H1 (cell line): ENCODE results near the gene FHIT. TPM values are rescaled to one million over a fixed set of nuclear protein-coding genes. Genes with fewer than 3 reads are reported as not detected.

Experiments used
- CTCF ChIA-PET: fragments of 300-600 bp; sonication (Branson Sonifier 250); formaldehyde crosslinking; loops from one replicate; lab custom pipeline; 2021; ENCODE audit not compliant: partially characterized antibody; lab: Charles Lee
- POLR2A ChIA-PET: fragments of 300-600 bp; sonication (Branson Sonifier 250); formaldehyde crosslinking; loops from one replicate; lab custom pipeline; 2021; ENCODE audit warnings: inconsistent platforms; ENCODE audit not compliant: partially characterized antibody; lab: Charles Lee
- DNase-seq, 2 experiments: peaks; one replicate each; pipeline versions ENCODE4 v3.0.0 to v3.0.0-alpha.2; 2010 to 2022; ENCODE audit warnings: low spot score in 2 of 2, low read depth in 1 of 2, mixed read lengths in 1 of 2
- FAIRE-seq: peaks from 2 replicates; lab custom pipeline; 2011; peaks lifted over from hg19 to GRCh38; lab: Jason Lieb, UNC
- H2AFZ ChIP-seq: 2 replicates; pipeline ENCODE4 v1.8.1; 2012; ENCODE audit warnings: low read length, inconsistent platforms
- H2AK5ac ChIP-seq: 2 replicates; pipeline ENCODE4 v1.6.1; 2013; ENCODE audit warnings: low read depth, low read length
- H2BK120ac ChIP-seq: replicated peaks from 2 replicates; pipeline ENCODE3; 2013; ENCODE audit warnings: low read depth, low read length, inconsistent platforms
- H2BK12ac ChIP-seq: 2 replicates; pipeline ENCODE4 v1.6.1; 2013; ENCODE audit warnings: low read depth, low read length
- H2BK15ac ChIP-seq: 2 replicates; pipeline ENCODE4 v1.6.1; 2013; ENCODE audit warnings: low read length
- H2BK20ac ChIP-seq: 2 replicates; pipeline ENCODE4 v1.6.1; 2013; ENCODE audit warnings: low read length
- H2BK5ac ChIP-seq: 2 replicates; pipeline ENCODE4 v1.6.1; 2013; ENCODE audit warnings: low read depth, low read length
- H3K14ac ChIP-seq: 2 replicates; pipeline ENCODE4 v1.6.1; 2013; ENCODE audit warnings: inconsistent platforms; ENCODE audit not compliant: insufficient read length
- H3K18ac ChIP-seq: 2 replicates; pipeline ENCODE4 v1.6.1; 2013; ENCODE audit warnings: low read length; ENCODE audit errors: extremely low read depth
- H3K23ac ChIP-seq: 2 replicates; pipeline ENCODE4 v1.6.1; 2013; ENCODE audit warnings: inconsistent platforms; ENCODE audit not compliant: insufficient read length
- H3K23me2 ChIP-seq: 2 replicates; pipeline ENCODE4 v1.6.1; 2013; ENCODE audit warnings: low read depth, low read length
- H3K27ac ChIP-seq: 2 replicates; pipeline ENCODE4 v1.6.1; 2011; ENCODE audit warnings: low read depth, low read length, inconsistent platforms
- H3K27me3 ChIP-seq, 4 experiments: replicated peaks in 1 of 4; 1 replicate in 1 of 4; 2 replicates in 3 of 4; pipeline versions ENCODE4 v1.6.1 to v1.8.1; 2011 to 2013; ENCODE audit warnings: low read length in 3 of 4, mild to moderate bottlenecking in 3 of 4, inconsistent platforms in 2 of 4, mixed read lengths in 2 of 4, moderate library complexity in 1 of 4; ENCODE audit not compliant: control insufficient read depth in 3 of 4, insufficient read depth in 3 of 4; ENCODE audit errors: extremely low read depth in 1 of 4
- H3K36me3 ChIP-seq, 4 experiments: 2 replicates each; pipeline versions ENCODE4 v1.6.1 to v1.8.1; 2011 to 2013; ENCODE audit warnings: mild to moderate bottlenecking in 4 of 4, low read length in 3 of 4, moderate library complexity in 2 of 4, control low read depth in 1 of 4, inconsistent platforms in 1 of 4; ENCODE audit not compliant: insufficient read depth in 4 of 4, control insufficient read depth in 2 of 4
- H3K4ac ChIP-seq: replicated peaks from 2 replicates; pipeline ENCODE3; 2013; ENCODE audit warnings: low read length, low read depth, mixed read lengths, inconsistent platforms; ENCODE audit not compliant: insufficient read length
- H3K4me1 ChIP-seq, 4 experiments: replicated peaks in 1 of 4; 1 replicate in 1 of 4; 2 replicates in 3 of 4; pipeline versions ENCODE4 v1.6.1 to v1.8.1; 2011 to 2013; ENCODE audit warnings: low read length in 3 of 4, inconsistent platforms in 2 of 4, mixed read lengths in 1 of 4; ENCODE audit not compliant: insufficient read depth in 4 of 4, control insufficient read depth in 3 of 4
- H3K4me2 ChIP-seq, 2 experiments: 2 replicates each; pipeline versions ENCODE4 v1.6.1 to v1.8.1; 2011 to 2013; ENCODE audit warnings: low read depth in 2 of 2, low read length in 2 of 2, control low read depth in 1 of 2, inconsistent platforms in 1 of 2, mild to moderate bottlenecking in 1 of 2; ENCODE audit not compliant: insufficient read depth in 1 of 2
- H3K4me3 ChIP-seq, 4 experiments: fragments of 200-600, 300-600 bp in 1 of 4; sonication (generic), shearing (Covaris generic), sonication (Bioruptor Twin) in 1 of 4; 2 replicates each; pipeline versions ENCODE4 v1.5.1 to v1.8.1; 2011 to 2016; ENCODE audit warnings: low read length in 4 of 4, low read depth in 3 of 4, control low read depth in 2 of 4, inconsistent platforms in 2 of 4, mild to moderate bottlenecking in 2 of 4, mixed read lengths in 1 of 4, moderate library complexity in 1 of 4; ENCODE audit not compliant: insufficient read depth in 2 of 4; ENCODE audit errors: extremely low read depth in 1 of 4
- H3K56ac ChIP-seq: replicated peaks from 2 replicates; pipeline ENCODE3; 2013; ENCODE audit warnings: low read depth, mild to moderate bottlenecking, mixed read lengths, low read length, inconsistent platforms; ENCODE audit not compliant: insufficient read length
- H3K79me1 ChIP-seq: 2 replicates; pipeline ENCODE4 v1.6.1; 2013; ENCODE audit warnings: low read depth, low read length, control low read depth
- H3K79me2 ChIP-seq, 2 experiments: 2 replicates each; pipeline versions ENCODE4 v1.6.1 to v1.8.1; 2012 to 2013; ENCODE audit warnings: low read length in 2 of 2, mild to moderate bottlenecking in 2 of 2, inconsistent platforms in 1 of 2; ENCODE audit not compliant: insufficient read depth in 2 of 2, control insufficient read depth in 1 of 2
- H3K9ac ChIP-seq, 4 experiments: replicated peaks in 1 of 4; 1 replicate in 1 of 4; 2 replicates in 3 of 4; pipeline versions ENCODE4 v1.6.1 to v1.8.1; 2011 to 2013; ENCODE audit warnings: low read depth in 3 of 4, low read length in 3 of 4, control low read depth in 2 of 4, mild to moderate bottlenecking in 2 of 4, moderate library complexity in 2 of 4, inconsistent platforms in 1 of 4; ENCODE audit errors: extremely low read depth in 1 of 4
- H3K9me3 ChIP-seq, 2 experiments: 2 replicates each; pipeline versions ENCODE4 v1.6.1 to v1.8.1; 2012 to 2013; ENCODE audit warnings: mild to moderate bottlenecking in 2 of 2, moderate library complexity in 2 of 2, control low read depth in 1 of 2, inconsistent platforms in 1 of 2, low read depth in 1 of 2, low read length in 1 of 2, mixed read lengths in 1 of 2; ENCODE audit not compliant: insufficient read depth in 2 of 2
- H4K20me1 ChIP-seq, 2 experiments: replicated peaks in 1 of 2; 2 replicates each; pipeline versions ENCODE3 to v1.8.1; 2011 to 2013; ENCODE audit warnings: inconsistent platforms in 2 of 2, low read length in 2 of 2, mild to moderate bottlenecking in 1 of 2; ENCODE audit not compliant: insufficient read depth in 2 of 2, control insufficient read depth in 1 of 2
- H4K5ac ChIP-seq: 2 replicates; pipeline ENCODE4 v1.6.1; 2013; ENCODE audit warnings: low read length, low read depth, mixed read lengths, inconsistent platforms; ENCODE audit not compliant: insufficient read length
- H4K8ac ChIP-seq: 2 replicates; pipeline ENCODE4 v1.8.0; 2013; ENCODE audit warnings: mild to moderate bottlenecking, moderate library complexity, low read length, inconsistent platforms; ENCODE audit not compliant: insufficient read depth; ENCODE audit errors: extremely low read depth
- H4K91ac ChIP-seq: replicated peaks from 2 replicates; pipeline ENCODE3; 2013; ENCODE audit warnings: low read length, mixed read lengths, inconsistent platforms; ENCODE audit not compliant: insufficient read length
- CBX8 ChIP-seq: fragments of 300-800, 300-1000 bp; sonication (generic); IDR thresholded peaks from 2 replicates; pipeline ENCODE4 v1.7.1; 2016; ENCODE audit warnings: low read depth, low read length, borderline replicate concordance
- HDAC2 ChIP-seq, 2 experiments: fragments of 300-600 bp in 1 of 2; sonication (generic) in 1 of 2; IDR thresholded peaks; 2 replicates each; pipeline ENCODE4 v1.6.1; 2011 to 2012; ENCODE audit warnings: low read depth in 2 of 2, low read length in 2 of 2, mild to moderate bottlenecking in 2 of 2, moderate library complexity in 2 of 2, borderline replicate concordance in 1 of 2, inconsistent platforms in 1 of 2
- RNF2 ChIP-seq: fragments of 200-900, 300-1000 bp; sonication (generic); IDR thresholded peaks from 2 replicates; pipeline ENCODE4 v1.7.1; 2016; ENCODE audit warnings: borderline replicate concordance, low read depth, mild to moderate bottlenecking, antibody characterized with exemption, low read length; ENCODE audit not compliant: poor library complexity, severe bottlenecking; ENCODE audit errors: missing control alignments
- SP2 ChIP-seq: IDR thresholded peaks from 2 replicates; pipeline ENCODE4 v1.6.1; 2012; ENCODE audit warnings: mild to moderate bottlenecking, low read length, inconsistent platforms
- SP4 ChIP-seq: IDR thresholded peaks from 2 replicates; pipeline ENCODE4 v1.6.1; 2012; ENCODE audit warnings: low read length, inconsistent platforms
- WGBS, 2 experiments: shearing (Covaris generic) in 1 of 2; methylation state at CpG; one replicate each; pipeline versions ENCODE4 v1.1.6 to v1.1.7; 2013 to 2015; ENCODE audit warnings: low lambda C conversion rate in 2 of 2, mixed read lengths in 2 of 2, inconsistent platforms in 1 of 2, low coverage in 1 of 2, missing lambda C conversion rate in 1 of 2; ENCODE audit not compliant: insufficient replicate concordance in 2 of 2, insufficient coverage in 1 of 2, insufficient read length in 1 of 2; ENCODE audit errors: extremely low coverage in 1 of 2, missing lambda C conversion rate in 1 of 2; 5-methylcytosine and 5-hydroxymethylcytosine counted together
- polyA plus RNA-seq, 7 experiments: library from polyadenylated mRNA; depleted of rRNA in 3 of 7; stranded (reverse) in 5 of 7; unstranded in 2 of 7; fragments of >200 nt in 5 of 7; fragments of 200-250 nt in 2 of 7; gene quantifications; 1 replicate in 5 of 7; 2 replicates in 1 of 7; 4 replicates in 1 of 7; pipeline versions ENCODE4 v1.2.1 to v1.2.3, GENCODE V29; 2011 to 2013; ENCODE audit warnings: missing spikeins in 2 of 7, mixed read lengths in 2 of 7
- total RNA-seq: library from RNA; stranded (reverse); fragmentation: NEBNext Ultra II Directional; extraction: Animal tissue kit (Norgen Biotek cat#: 25700); gene quantifications from 2 replicates; pipeline ENCODE4 v1.2.1, GENCODE V29; 2021

The FHIT gene
- total and polyA plus RNA-seq, 2 of the 8 experiments (the other 6 are each of a cell fraction or from before 2014, with no cell fraction given), result 1.2 to 3.2 TPM

- Histone ChIP-seq H4K5ac (no peak overlapping the region), H2BK12ac (no peak overlapping the region), H2BK5ac (no peak overlapping the region), H3K23ac (no peak overlapping the region), H3K36me3 (no peaks in the 10 kb centered on the region), H2AK5ac (no peak overlapping the region), H4K8ac (no peak overlapping the region), H2BK120ac (no peak overlapping the region), H3K27me3 (no peaks in the 10 kb centered on the region), H3K23me2 (no peaks in the 10 kb centered on the region), H3K14ac (no peak overlapping the region), H2BK20ac (no peak overlapping the region), H3K56ac (no peak overlapping the region), H4K20me1 (no peaks in the 10 kb centered on the region), H3K9me3 (peaks cover 0 to 4% of the 10 kb centered on the region in 2 experiments; a peak in 1 of 4 replicates), H3K4ac (no peak overlapping the region), H3K9ac (no peak overlapping the region), H3K4me2 (no peak overlapping the region), H3K79me1 (no peaks in the 10 kb centered on the region), H2BK15ac (no peak overlapping the region), H3K18ac (no peak overlapping the region), H3K27ac (no peak overlapping the region), H3K4me3 (no peak overlapping the region), H4K91ac (no peak overlapping the region), H3K4me1 (no peaks in the 10 kb centered on the region; a peak in 1 of 7 replicates), H2AFZ (no peak overlapping the region), H3K79me2 (no peaks in the 10 kb centered on the region)
- WGBS, 2 experiments, result 95% methylated on average over 4 of the region's 4 CpGs; no CpG with 5 or more reads in 1 of the 2 experiments
- DNase-seq, result no peak
- CTCF ChIA-PET, result no interaction called here
- POLR2A ChIA-PET, result no interaction called here
- FAIRE-seq, result no peak
- TF ChIP-seq SP4 (no peak), SP2 (no peak), HDAC2 (IDR thresholded peaks at IDR 0.05; ENCODE audit: borderline replicate concordance in 1 of 2, low read depth in 2 of 2, low read length in 2 of 2) (no peak), CBX8 (no peak), RNF2 (no peak)
These were observed 1004.9 kb downstream of the FHIT start for GRCh38 chr3:60246361-60246760.
